Activated naive CD4-positive, alpha-beta T cell treated with anti-CD3 and anti-CD28 coated beads, Interleukin-2, amount 50 U/mL, for 24 hours (primary cell): Measurements from ENCODE around the gene RERE.
A peak's percentile ranks its signal among the peaks of the same experiment; 100 is the strongest.

Source experiments
- H3K27ac Mint-ChIP-seq: one replicate; pipeline ENCODE4 v1.8.0; 2021; ENCODE audit warnings: mild to moderate bottlenecking, mixed read lengths
- H3K27me3 Mint-ChIP-seq: one replicate; pipeline ENCODE4 v1.8.0; 2021; ENCODE audit warnings: mixed read lengths
- H3K36me3 Mint-ChIP-seq: one replicate; pipeline ENCODE4 v1.8.0; 2021; ENCODE audit warnings: mixed read lengths
- H3K4me1 Mint-ChIP-seq: one replicate; pipeline ENCODE4 v1.8.0; 2021; ENCODE audit warnings: mixed read lengths
- H3K4me3 Mint-ChIP-seq: one replicate; pipeline ENCODE4 v1.8.0; 2021; ENCODE audit warnings: mild to moderate bottlenecking, mixed read lengths
- H3K9me3 Mint-ChIP-seq: one replicate; pipeline ENCODE4 v1.8.0; 2021; ENCODE audit warnings: mixed read lengths

Gene RERE

DNA sequence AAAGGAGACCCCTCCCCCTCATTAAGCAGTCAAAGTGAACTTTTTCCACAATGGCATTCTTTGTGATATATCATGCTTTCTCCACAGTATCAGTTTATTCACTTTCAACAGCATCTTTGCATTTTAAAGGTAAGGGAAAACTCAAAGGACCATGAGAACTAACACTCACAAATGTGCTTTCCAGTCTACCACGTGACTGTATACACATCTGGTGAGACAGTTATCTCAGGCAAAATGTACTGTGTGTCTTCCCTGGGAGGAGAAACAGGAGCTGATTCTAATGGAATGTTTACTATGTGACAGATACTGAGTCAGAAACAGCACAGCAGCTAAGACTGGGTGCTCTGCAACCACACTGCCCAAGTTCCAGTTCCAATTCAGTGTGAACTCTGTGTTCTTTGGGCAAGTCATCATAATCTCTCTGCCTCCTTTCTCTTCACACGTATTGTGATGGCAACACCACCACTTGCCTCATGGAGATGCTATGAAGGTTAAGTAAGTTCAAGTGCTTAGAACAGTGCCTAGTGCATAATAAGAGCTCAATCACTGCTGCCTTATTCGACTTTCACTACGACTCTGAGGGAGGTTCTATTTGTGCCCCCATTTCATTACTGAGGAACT is 420.5 kb downstream of the RERE start:
- H3K4me3 Mint-ChIP-seq = peak overlapping the region; percentile 61
- H3K36me3 Mint-ChIP-seq = peaks cover 25% of the 10 kb centered on the region

DNA sequence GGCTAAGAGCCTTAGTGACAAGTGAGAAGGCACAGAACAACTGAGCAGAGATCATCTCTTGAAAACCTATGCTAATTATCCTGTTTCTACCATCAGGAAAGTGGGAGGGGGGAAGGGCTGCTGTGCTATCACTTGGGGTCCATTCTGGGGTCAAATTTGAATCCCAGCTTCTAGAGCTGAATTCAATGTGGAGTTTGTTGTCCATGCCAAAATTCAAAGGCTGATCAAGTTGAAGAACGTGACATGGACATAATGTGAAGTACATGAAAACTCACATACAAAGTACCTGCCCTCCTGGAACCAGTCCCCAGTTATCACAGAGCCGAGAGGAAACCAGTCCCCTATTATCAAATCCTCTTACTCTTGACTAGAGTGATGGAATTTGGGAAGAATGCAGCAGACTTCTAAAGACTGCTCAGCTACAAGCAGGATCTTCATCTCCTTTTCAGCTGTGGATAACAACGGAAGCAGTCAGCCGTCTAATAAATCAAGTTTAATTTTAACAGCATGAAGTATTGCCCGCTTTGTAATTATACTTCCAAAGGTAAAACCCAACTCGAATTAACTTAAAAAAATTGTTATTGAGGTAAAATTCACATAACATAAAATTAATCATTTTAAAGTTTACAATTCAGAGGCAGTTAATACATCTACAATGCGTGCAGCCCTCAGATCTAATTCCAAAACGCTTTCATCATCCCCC is 421.2 kb downstream of the RERE start:
- Mint-ChIP-seq H3K27ac (peak overlapping the region; percentile 95), H3K4me3 (peak overlapping the region; percentile 61), H3K36me3 (peaks cover 25% of the 10 kb centered on the region)

More for the DNA sequence above, 420.5 kb downstream of the RERE start:
- Mint-ChIP-seq H3K27me3 (no peaks in the 10 kb centered on the region), H3K4me1 (peaks cover 75% of the 10 kb centered on the region), H3K27ac (peak overlapping the region; percentile 95), H3K9me3 (peaks cover 5% of the 10 kb centered on the region)

DNA sequence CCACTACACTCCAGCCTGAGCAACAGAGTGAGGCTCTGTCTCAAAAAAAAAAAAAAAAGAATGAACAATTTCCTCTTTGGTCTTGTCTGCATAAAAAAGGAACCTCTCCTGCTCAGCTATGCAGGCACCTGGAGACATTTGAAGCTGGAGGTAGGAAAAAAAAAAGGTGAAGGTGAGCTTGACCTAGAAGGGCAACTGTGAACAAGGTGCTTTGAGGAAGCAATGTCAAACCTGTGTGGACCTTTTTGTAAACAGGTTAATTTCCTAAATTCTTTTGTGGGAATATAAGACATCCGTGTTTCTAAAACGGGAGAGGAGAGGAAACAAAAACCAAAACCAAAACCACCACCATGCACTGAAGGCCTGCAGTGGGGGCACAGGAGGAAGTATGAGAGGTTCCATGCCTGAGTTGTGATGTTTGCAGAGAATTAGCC is 422.0 kb downstream of the RERE start:
- peaks cover 5% of the 10 kb centered on the region for H3K9me3 Mint-ChIP-seq
- peaks cover 24% of the 10 kb centered on the region for H3K36me3 Mint-ChIP-seq
- no peaks in the 10 kb centered on the region for H3K27me3 Mint-ChIP-seq
- H3K4me1 Mint-ChIP-seq = peaks cover 88% of the 10 kb centered on the region
- H3K4me3 Mint-ChIP-seq = peak overlapping the region; percentile 83
- peak overlapping the region; percentile 53 for H3K27ac Mint-ChIP-seq

More for the DNA sequence above, 421.2 kb downstream of the RERE start:
- no peaks in the 10 kb centered on the region for H3K27me3 Mint-ChIP-seq
- peaks cover 5% of the 10 kb centered on the region for H3K9me3 Mint-ChIP-seq
- H3K4me1 Mint-ChIP-seq = peaks cover 80% of the 10 kb centered on the region

DNA sequence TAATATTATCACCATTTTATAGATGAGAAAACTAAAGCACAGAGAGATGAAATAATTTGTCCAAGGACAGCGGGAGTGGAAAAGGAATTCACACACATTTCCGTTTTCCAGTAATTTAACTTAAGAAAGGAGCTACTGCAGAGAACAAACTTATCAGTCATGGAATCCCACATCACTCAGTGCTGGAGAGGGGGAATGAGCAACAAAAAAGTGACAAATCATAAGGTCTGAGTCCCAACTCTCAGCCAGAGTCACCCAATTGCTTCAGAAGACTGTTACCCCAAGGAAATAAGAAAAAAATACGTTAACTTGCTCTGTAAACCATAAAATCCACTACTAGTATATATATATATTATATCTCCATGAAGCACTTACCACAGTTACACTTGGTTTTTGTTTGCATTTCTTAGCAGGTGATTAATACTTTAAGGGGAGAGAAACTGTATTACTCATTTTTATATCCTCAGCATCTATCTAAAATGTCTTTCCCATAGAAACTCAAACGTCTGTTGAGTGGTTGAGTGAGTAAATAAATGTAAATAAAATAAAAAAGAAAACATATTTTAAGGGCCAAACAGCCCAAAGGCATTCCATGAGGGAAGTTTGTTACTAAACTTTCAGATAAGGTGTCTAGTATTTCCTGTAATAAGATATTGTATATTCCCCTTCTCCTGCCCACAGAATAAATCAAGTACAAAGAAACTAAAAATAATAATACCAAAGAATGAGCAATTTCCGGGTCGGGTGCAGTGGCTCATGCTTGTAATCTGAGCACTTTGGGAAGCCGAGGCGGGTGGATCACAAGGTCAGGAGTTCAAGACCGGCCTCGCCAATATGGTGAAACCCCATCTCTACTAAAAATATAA is 422.8 kb downstream of the RERE start:
- Mint-ChIP-seq H3K4me1 (peaks cover 96% of the 10 kb centered on the region), H3K9me3 (peaks cover 5% of the 10 kb centered on the region), H3K27ac (peak overlapping the region; percentile 53), H3K27me3 (no peaks in the 10 kb centered on the region), H3K36me3 (peaks cover 24% of the 10 kb centered on the region), H3K4me3 (peak overlapping the region; percentile 83)

DNA sequence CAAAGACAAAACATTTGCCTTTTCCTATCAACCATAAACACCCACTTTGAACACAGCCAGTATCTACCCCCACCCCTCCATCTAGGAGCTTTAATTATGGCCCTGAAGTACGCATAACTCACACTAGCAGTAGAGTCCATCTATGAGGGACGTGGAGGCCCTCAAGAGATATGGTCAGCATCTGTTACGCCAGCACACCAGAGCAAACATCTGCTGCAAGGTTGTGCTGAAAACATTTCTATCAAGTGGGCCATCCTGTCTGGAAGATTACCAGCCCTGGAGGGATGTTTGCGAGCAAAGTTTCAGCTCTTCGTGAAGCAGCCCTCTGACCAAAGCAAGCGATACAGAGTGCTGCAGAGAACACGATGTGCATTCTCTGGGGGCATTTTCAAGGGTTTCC is 424.9 kb downstream of the RERE start:
- peak overlapping the region; percentile 84 for H3K27ac Mint-ChIP-seq
- H3K4me3 Mint-ChIP-seq = peak overlapping the region; percentile 20
- H3K9me3 Mint-ChIP-seq = peaks cover under 1% of the 10 kb centered on the region
- H3K4me1 Mint-ChIP-seq = peaks cover 92% of the 10 kb centered on the region
- no peaks in the 10 kb centered on the region for H3K27me3 Mint-ChIP-seq
- peaks cover 16% of the 10 kb centered on the region for H3K36me3 Mint-ChIP-seq

DNA sequence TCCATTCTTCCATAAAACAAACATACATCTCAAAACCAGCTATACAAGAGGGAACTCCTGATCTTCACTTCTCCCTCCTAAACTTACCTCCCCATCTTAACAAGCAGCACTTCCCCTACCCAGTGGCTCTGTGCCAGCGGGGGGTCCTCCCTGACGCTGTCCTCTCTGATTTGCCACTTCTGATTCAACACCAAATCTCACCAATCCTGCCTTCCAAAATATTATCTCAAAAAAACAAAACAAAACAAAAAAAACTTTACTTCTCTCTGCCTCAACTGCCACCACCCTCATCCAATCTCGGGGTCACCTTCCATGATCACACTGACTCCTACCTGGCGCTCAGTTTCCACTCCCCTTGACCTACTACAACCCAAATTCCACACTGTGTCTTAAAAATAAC is 426.7 kb downstream of the RERE start:
- Mint-ChIP-seq H3K27ac (peak overlapping the region; percentile 93), H3K4me1 (peaks cover 89% of the 10 kb centered on the region), H3K4me3 (peak overlapping the region; percentile 15), H3K27me3 (no peaks in the 10 kb centered on the region), H3K36me3 (peaks cover 16% of the 10 kb centered on the region), H3K9me3 (no peaks in the 10 kb centered on the region)

DNA sequence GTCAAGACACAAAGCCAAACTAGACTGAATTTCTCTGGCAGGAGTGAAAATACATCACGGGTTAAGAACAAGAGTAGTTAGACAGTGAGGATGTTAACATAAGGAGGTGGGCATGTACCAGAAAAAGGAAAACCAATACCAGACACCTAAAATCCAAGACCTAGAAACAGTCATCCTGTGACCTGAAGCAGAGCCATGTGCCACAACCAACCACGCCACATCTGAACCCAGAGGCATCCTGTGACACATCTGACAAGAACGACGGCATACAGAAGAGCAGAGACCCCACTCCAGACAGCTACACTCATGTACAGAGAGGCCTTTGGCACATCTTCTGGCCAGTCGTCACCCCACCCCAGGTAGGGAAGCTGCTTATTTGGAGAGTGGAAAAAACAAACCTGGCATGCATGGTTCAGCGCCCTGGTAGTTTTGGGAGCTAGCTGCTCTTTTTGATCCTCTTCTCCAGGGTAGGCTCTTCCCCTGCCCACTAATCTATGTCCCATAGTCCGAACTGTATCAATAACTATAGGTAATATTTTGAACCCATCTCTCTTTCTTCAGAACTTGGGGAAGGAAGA is 427.4 kb downstream of the RERE start:
- Mint-ChIP-seq H3K36me3 (peaks cover 12% of the 10 kb centered on the region), H3K4me1 (peaks cover 88% of the 10 kb centered on the region)

DNA sequence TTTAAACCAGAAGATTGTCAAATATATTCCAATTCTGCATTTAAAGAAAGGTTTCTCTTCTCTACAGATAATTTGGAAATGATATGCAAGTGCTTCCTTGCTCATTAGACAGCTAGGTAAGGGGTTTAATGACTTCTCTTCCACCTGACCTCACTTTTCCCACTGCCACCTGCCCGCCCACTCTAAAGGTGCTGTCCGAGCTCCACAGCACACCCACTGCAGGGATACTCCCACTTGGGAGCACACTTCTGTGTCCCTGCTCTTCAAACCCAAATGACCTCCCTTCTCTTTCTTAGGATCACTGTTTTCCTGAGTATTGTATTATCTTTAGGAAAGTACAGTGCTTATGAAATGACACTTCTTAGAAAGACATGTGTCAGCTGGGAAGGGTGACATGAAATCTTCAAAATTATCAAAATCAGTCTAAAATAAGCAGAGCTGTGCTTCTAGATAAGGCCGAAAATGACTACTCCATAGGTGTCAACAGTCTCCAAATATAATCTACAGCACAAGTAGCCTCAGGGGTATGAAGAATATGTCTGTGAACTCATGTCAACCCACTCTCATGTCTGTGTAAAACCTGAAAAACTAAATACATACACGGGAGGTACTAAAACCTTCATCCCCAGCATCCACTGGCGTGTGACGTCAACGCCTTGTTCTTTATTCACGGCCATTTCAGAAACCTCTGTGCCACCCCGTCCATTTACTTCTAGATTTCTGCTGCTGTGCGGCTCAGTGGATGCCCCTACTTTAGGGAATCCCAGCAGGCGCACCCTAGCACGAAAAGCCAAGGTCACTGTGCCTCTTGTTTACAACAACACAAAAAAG is 428.5 kb downstream of the RERE start:
- H3K4me1 Mint-ChIP-seq = peaks cover 88% of the 10 kb centered on the region
- no peaks in the 10 kb centered on the region for H3K9me3 Mint-ChIP-seq
- no peak overlapping the region for H3K4me3 Mint-ChIP-seq
- H3K36me3 Mint-ChIP-seq = peaks cover 12% of the 10 kb centered on the region
- H3K27me3 Mint-ChIP-seq = no peaks in the 10 kb centered on the region
- peak overlapping the region; percentile 73 for H3K27ac Mint-ChIP-seq

More for the DNA sequence above, 427.4 kb downstream of the RERE start:
- H3K27ac Mint-ChIP-seq = peak overlapping the region; percentile 47
- H3K27me3 Mint-ChIP-seq = no peaks in the 10 kb centered on the region
- no peaks in the 10 kb centered on the region for H3K9me3 Mint-ChIP-seq
- H3K4me3 Mint-ChIP-seq = no peak overlapping the region

DNA sequence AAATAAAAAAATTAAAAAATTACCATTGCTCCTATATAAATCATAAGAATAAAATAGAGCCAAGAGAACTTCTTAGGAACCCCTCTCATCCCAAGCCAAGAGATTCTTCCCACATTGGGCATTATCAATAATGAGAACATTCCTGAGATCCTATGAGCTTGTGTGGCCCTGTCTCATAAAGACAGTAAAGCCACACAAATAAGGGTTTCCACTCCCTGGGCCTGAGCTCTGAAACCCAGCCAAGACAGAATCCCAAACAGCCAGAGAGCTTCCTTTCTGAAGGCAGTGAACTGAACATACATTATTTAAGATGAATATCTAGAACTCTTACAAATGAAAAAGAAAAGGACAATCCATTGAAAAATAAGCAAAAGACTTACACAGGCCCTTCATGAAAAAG is 431.2 kb downstream of the RERE start:
- Mint-ChIP-seq H3K27ac (peak overlapping the region; percentile 51), H3K27me3 (no peaks in the 10 kb centered on the region), H3K4me3 (no peak overlapping the region), H3K36me3 (peaks cover 12% of the 10 kb centered on the region), H3K4me1 (peaks cover 87% of the 10 kb centered on the region), H3K9me3 (no peaks in the 10 kb centered on the region)

DNA sequence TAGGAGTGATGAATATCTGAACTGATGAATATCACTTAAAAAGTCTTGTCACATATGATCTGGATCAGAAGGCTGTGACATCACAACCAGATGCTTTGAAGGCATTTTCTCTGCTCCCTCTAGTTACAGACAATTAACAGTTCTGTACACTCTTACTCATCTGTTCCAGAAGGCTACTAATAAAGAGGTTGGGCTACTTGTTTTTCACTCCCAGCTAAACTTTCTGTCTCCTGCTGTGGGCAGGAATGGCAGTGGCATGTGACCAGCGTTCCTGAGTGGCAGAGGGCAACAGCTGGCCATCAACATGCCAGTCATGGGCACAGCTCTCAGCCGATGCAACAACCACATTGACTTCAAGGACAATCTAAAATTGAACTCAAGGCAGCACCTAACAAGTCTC is 432.9 kb downstream of the RERE start:
- peaks cover 14% of the 10 kb centered on the region for H3K36me3 Mint-ChIP-seq
- H3K9me3 Mint-ChIP-seq = no peaks in the 10 kb centered on the region
- H3K4me3 Mint-ChIP-seq = no peak overlapping the region
- H3K4me1 Mint-ChIP-seq = peaks cover 85% of the 10 kb centered on the region
- no peaks in the 10 kb centered on the region for H3K27me3 Mint-ChIP-seq
- H3K27ac Mint-ChIP-seq = peak overlapping the region; percentile 75

DNA sequence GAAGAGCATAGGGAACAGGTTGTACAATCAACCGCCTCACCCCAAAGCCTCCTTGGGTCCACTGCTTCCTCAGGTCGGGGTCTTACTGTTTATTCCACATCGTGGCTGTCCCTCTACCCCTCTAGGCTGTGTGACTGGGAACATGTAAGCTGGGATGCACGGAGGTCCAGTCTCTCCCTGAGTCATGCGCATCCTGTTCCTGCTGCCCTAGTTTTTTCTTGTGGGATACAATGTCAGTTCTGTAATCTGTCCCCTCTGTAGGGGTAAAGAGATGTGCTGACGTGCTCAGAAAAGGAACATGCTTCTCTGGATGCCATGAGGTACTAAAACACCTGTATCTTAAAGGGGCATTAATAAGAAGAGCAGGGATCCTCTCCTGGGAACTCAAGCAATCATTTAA is 433.4 kb downstream of the RERE start:
- Mint-ChIP-seq H3K27ac (peak overlapping the region; percentile 75), H3K4me1 (peaks cover 86% of the 10 kb centered on the region), H3K27me3 (no peaks in the 10 kb centered on the region), H3K36me3 (peaks cover 13% of the 10 kb centered on the region), H3K4me3 (peak overlapping the region; percentile 19), H3K9me3 (no peaks in the 10 kb centered on the region)

DNA sequence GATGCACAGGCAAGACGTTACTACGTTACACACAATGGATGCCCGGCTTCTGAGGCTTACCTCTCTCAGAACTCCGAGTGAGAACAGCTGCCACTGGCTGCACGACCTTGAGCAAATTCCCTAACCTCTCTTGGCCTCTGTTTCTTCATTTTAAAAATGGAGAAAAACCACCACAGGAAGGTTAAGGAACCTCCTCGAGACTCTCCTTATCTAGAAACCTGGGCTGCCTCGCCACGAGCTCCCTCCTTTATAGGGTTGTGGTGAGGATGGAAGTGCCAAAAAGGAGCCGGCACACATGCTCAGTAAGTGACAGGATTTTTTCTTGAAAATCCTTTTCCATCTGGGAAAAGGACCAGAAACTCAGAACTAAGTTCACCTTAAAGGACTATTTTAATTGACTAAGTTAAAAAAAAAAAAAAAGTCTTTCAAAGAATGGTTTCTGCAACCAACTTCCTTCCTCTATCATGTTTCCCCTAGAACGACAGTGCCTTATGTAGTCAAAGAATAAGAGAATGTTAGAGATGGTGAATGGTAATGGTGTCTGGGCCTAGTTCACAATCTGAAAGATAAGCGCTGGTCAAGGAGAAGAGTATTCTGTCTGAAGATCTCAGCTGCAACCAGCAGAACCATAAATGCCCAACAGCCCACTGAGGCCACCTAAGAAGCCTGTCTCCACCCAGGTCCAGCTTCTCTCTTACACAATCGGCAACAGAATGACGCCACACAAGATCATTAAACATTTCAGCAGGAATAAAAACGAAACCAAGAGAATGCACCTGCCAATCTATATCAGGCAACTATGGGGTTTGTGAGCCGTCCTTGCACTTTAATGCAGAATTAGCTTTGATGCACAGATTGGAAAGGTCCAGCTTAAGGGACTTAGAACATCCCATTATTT is 434.6 kb downstream of the RERE start:
- Mint-ChIP-seq H3K36me3 (peaks cover 8% of the 10 kb centered on the region), H3K4me1 (peaks cover 90% of the 10 kb centered on the region), H3K27ac (peak overlapping the region; percentile 95), H3K4me3 (peak overlapping the region; percentile 82), H3K27me3 (no peaks in the 10 kb centered on the region), H3K9me3 (no peaks in the 10 kb centered on the region)

DNA sequence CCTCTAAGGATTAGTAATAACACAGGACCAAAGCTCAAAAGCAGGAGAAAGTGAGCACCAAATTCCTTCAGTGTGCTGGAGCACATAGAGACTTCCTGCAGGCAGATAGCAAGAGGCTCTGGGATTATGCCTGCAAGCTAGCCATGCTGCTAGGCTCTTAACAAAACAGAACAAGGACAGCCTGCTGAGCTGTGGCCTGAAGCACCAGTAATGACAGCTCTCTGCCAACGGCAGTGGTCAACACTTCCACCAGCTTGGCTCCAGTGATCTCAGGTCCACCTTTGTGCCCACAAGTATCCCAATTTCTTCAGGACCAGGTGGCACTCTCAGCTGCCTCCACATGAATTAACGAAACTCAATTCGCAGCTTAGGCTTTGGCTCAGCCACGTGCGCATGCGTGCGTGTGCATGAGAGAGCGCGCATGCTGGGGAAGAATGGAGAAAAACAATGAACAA is 435.4 kb downstream of the RERE start:
- Mint-ChIP-seq H3K27me3 (no peaks in the 10 kb centered on the region), H3K4me1 (peaks cover 88% of the 10 kb centered on the region), H3K27ac (peak overlapping the region; percentile 79), H3K9me3 (no peaks in the 10 kb centered on the region), H3K36me3 (peaks cover 9% of the 10 kb centered on the region), H3K4me3 (peak overlapping the region; percentile 40)

DNA sequence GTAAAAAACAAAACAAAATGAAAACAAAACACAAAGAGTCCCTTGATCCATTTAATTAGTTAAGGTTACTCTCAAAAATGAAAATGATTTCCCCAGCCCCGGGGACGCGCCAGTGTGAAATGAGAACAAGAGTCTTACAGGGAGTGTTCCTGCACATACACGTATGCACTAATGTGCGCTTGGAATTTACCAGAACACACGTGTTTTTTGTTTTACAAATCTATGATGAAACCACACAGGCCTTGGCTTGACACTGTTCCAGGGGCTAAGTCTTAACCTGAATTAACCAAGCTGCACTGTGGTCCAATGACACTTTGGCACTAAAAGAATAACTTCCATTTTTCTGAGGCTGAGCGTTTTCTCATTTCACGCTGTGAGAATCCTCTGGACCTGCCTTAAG is 435.8 kb downstream of the RERE start:
- H3K4me1 Mint-ChIP-seq = peaks cover 85% of the 10 kb centered on the region
- no peaks in the 10 kb centered on the region for H3K9me3 Mint-ChIP-seq
- H3K36me3 Mint-ChIP-seq = peaks cover 9% of the 10 kb centered on the region
- no peak overlapping the region for H3K4me3 Mint-ChIP-seq
- H3K27me3 Mint-ChIP-seq = no peaks in the 10 kb centered on the region
- H3K27ac Mint-ChIP-seq = peak overlapping the region; percentile 79
